22Rv1 (cell line): Measurements from ENCODE around the gene IARS2.
"Not testable (repeated sequence)": the region's sequence is repeated elsewhere in the genome, so short reads cannot be mapped to it uniquely, and the experiment has no call there.

Experiments
- CTCF ChIP-seq: fragments of 450-650 bp; IDR thresholded peaks from 2 replicates; pipeline ENCODE4 v1.5.1; 2017; ENCODE audit warnings: mild to moderate bottlenecking
- ZFX ChIP-seq: fragments of 450-650 bp; IDR thresholded peaks from 2 replicates; pipeline ENCODE4 v1.6.1; 2017; ENCODE audit warnings: antibody characterized with exemption, borderline replicate concordance

GRCh38 chr1:220086261-220086686 is 7.7 kb upstream of the IARS2 start:
- TF ChIP-seq CTCF = peak; percentile 56
- not testable (repeated sequence) for TF ChIP-seq ZFX
